Skeletal muscle tissue (tissue), 4 donors: ENCODE results near the gene RUNDC3A. TPM values are rescaled to one million over a fixed set of nuclear protein-coding genes. Genes with fewer than 3 reads are reported as not detected.
A peak's percentile ranks its signal among the peaks of the same experiment; 100 is the strongest.

Experiments
- H3K27ac ChIP-seq: one replicate; pipeline ENCODE4 v1.7.0; 2013; ENCODE audit warnings: mild to moderate bottlenecking, low read depth, low read length, inconsistent platforms
- H3K27me3 ChIP-seq, 3 donors: one replicate each; pipeline ENCODE4 v1.7.0; 2013; ENCODE audit warnings: low read length in 3 of 3; ENCODE audit not compliant: control insufficient read depth in 3 of 3, insufficient read depth in 3 of 3
- H3K36me3 ChIP-seq, 3 donors: one replicate each; pipeline ENCODE4 v1.7.0; 2013; ENCODE audit warnings: low read length in 3 of 3; ENCODE audit not compliant: control insufficient read depth in 3 of 3, insufficient read depth in 3 of 3
- H3K4me1 ChIP-seq, 3 donors: one replicate each; pipeline ENCODE4 v1.7.0; 2013; ENCODE audit warnings: low read length in 3 of 3, mild to moderate bottlenecking in 3 of 3; ENCODE audit not compliant: control insufficient read depth in 3 of 3, insufficient read depth in 3 of 3
- H3K4me3 ChIP-seq, 3 donors: one replicate each; pipeline ENCODE4 v1.7.0; 2013; ENCODE audit warnings: low read length in 3 of 3
- H3K9ac ChIP-seq, 3 donors: one replicate each; pipeline ENCODE4 v1.7.0; 2013; ENCODE audit warnings: low read length in 3 of 3, mild to moderate bottlenecking in 3 of 3, moderate library complexity in 2 of 3, low read depth in 1 of 3
- H3K9me3 ChIP-seq, 3 donors: one replicate each; pipeline ENCODE4 v1.7.0; 2013; ENCODE audit warnings: low read length in 3 of 3; ENCODE audit not compliant: control insufficient read depth in 3 of 3
- total RNA-seq: library from RNA; depleted of rRNA; stranded (reverse); fragments of >200 nt; gene quantifications from one replicate; pipeline ENCODE4 v1.2.3, GENCODE V29; 2014
- donor health status: Osteomylitis.

Gene RUNDC3A
- total RNA-seq, 1 donor from 2014 or later: 6.8 TPM

GRCh38 chr17:44348234-44348987, 40.0 kb downstream of the RUNDC3A start:
- H3K4me3 ChIP-seq: no peak overlapping the region
- H3K27ac ChIP-seq: no peak overlapping the region
- no peaks in the 10 kb centered on the region for H3K9me3 ChIP-seq
- H3K36me3 ChIP-seq: peaks cover 29 to 40% (median 33%) of the 10 kb centered on the region in 3 donors
- H3K9ac ChIP-seq: no peak overlapping the region
- peaks cover 16 to 32% (median 17%) of the 10 kb centered on the region in 3 donors for H3K4me1 ChIP-seq
- peaks cover 0 to 5% (median 0%) of the 10 kb centered on the region in 3 donors for H3K27me3 ChIP-seq

- no peak overlapping the region for H3K4me3 ChIP-seq
- H3K36me3 ChIP-seq: peaks cover 29 to 40% (median 33%) of the 10 kb centered on the region in 3 donors
- H3K9me3 ChIP-seq: no peaks in the 10 kb centered on the region
- H3K4me1 ChIP-seq: peaks cover 16 to 32% (median 17%) of the 10 kb centered on the region in 3 donors
- H3K27ac ChIP-seq: no peak overlapping the region
- H3K27me3 ChIP-seq: peaks cover 0 to 5% (median 0%) of the 10 kb centered on the region in 3 donors
- no peak overlapping the region for H3K9ac ChIP-seq
Observed at GRCh38 chr17:44348988-44349364, 40.6 kb downstream of the RUNDC3A start.

- H3K36me3 ChIP-seq: peaks cover 29 to 40% (median 33%) of the 10 kb centered on the region in 3 donors
- H3K4me3 ChIP-seq: no peak overlapping the region
- peaks cover 0 to 5% (median 0%) of the 10 kb centered on the region in 3 donors for H3K27me3 ChIP-seq
- H3K9ac ChIP-seq: no peak overlapping the region
- no peaks in the 10 kb centered on the region for H3K9me3 ChIP-seq
- H3K4me1 ChIP-seq: peaks cover 13 to 26% (median 14%) of the 10 kb centered on the region in 3 donors
- H3K27ac ChIP-seq: no peak overlapping the region
Observed at GRCh38 chr17:44349553-44350070, 41.2 kb downstream of the RUNDC3A start.

GRCh38 chr17:44350733-44351226, 42.4 kb downstream of the RUNDC3A start:
- H3K9ac ChIP-seq: no peak overlapping the region
- H3K27ac ChIP-seq: no peak overlapping the region
- peaks cover 0 to 8% (median 0%) of the 10 kb centered on the region in 3 donors for H3K27me3 ChIP-seq
- H3K36me3 ChIP-seq: peaks cover 29 to 40% (median 33%) of the 10 kb centered on the region in 3 donors
- no peak overlapping the region for H3K4me3 ChIP-seq
- no peaks in the 10 kb centered on the region for H3K9me3 ChIP-seq
- peaks cover 7 to 14% (median 8%) of the 10 kb centered on the region in 3 donors for H3K4me1 ChIP-seq

- Histone ChIP-seq H3K27me3 (peaks cover 0 to 8% (median 0%) of the 10 kb centered on the region in 3 donors), H3K4me1 (peaks cover under 1 to 7% (median 3%) of the 10 kb centered on the region in 3 donors), H3K36me3 (peaks cover 29 to 40% (median 33%) of the 10 kb centered on the region in 3 donors), H3K9me3 (no peaks in the 10 kb centered on the region), H3K9ac (no peak overlapping the region), H3K4me3 (no peak overlapping the region), H3K27ac (no peak overlapping the region)
Observed at GRCh38 chr17:44351464-44351863, 43.1 kb downstream of the RUNDC3A start.

GRCh38 chr17:44351961-44352827, 43.8 kb downstream of the RUNDC3A start:
- Histone ChIP-seq H3K9me3 (no peaks in the 10 kb centered on the region), H3K4me1 (peaks cover 0 to 6% (median 3%) of the 10 kb centered on the region in 3 donors), H3K27ac (no peak overlapping the region), H3K36me3 (peaks cover 29 to 40% (median 33%) of the 10 kb centered on the region in 3 donors), H3K4me3 (no peak overlapping the region), H3K27me3 (peaks cover 0 to 8% (median 0%) of the 10 kb centered on the region in 3 donors), H3K9ac (no peak overlapping the region)

GRCh38 chr17:44352828-44353671, 44.6 kb downstream of the RUNDC3A start:
- Histone ChIP-seq H3K27ac (no peak overlapping the region), H3K36me3 (peaks cover 29 to 40% (median 33%) of the 10 kb centered on the region in 3 donors), H3K9ac (no peak overlapping the region), H3K9me3 (no peaks in the 10 kb centered on the region), H3K4me3 (no peak overlapping the region), H3K4me1 (peaks cover 0 to 6% (median 3%) of the 10 kb centered on the region in 3 donors), H3K27me3 (peaks cover 0 to 8% (median 0%) of the 10 kb centered on the region in 3 donors)

- no peak overlapping the region for H3K27ac ChIP-seq
Observed at GRCh38 chr17:44353672-44354331, 45.4 kb downstream of the RUNDC3A start.

More at GRCh38 chr17:44353672-44354331, 45.4 kb downstream of the RUNDC3A start:
- H3K27me3 ChIP-seq: peaks cover 0 to 8% (median 0%) of the 10 kb centered on the region in 3 donors
- H3K9me3 ChIP-seq: no peaks in the 10 kb centered on the region
- no peak overlapping the region for H3K9ac ChIP-seq
- peaks cover 29 to 40% (median 33%) of the 10 kb centered on the region in 3 donors for H3K36me3 ChIP-seq
- peaks cover 0 to under 1% (median 0%) of the 10 kb centered on the region in 3 donors for H3K4me1 ChIP-seq
- peak overlapping the region in 2 of 3 donors; percentile 29 to 48 for H3K4me3 ChIP-seq
